ENCODE measurements around the gene GBX1.

GBX1 gene

GRCh38 chr7:151175047-151175792, 7.7 kb upstream of the GBX1 start:
- no peak for TF ChIP-seq CTCF (IDR thresholded peaks at IDR 0.05; ENCODE audit: low read depth, low read length, missing control alignments)
- no peak overlapping the region for H3K4me3 ChIP-seq (ENCODE audit: low read depth, low read length)
- in situ Hi-C loops (cut with HindIII; ENCODE audit: low sequenced_read_pairs) = no loop called here
- no peak for DNase-seq (ENCODE audit: low read depth)

GRCh38 chr7:151174246-151175046, 7.0 kb upstream of the GBX1 start:
- TF ChIP-seq CTCF (IDR thresholded peaks at IDR 0.05; ENCODE audit: low read depth, low read length, missing control alignments) = no peak
- DNase-seq (ENCODE audit: low read depth) = no peak
- no peak overlapping the region for H3K4me3 ChIP-seq (ENCODE audit: low read depth, low read length)
- in situ Hi-C loops (cut with HindIII; ENCODE audit: low sequenced_read_pairs) = no loop called here

DNA sequence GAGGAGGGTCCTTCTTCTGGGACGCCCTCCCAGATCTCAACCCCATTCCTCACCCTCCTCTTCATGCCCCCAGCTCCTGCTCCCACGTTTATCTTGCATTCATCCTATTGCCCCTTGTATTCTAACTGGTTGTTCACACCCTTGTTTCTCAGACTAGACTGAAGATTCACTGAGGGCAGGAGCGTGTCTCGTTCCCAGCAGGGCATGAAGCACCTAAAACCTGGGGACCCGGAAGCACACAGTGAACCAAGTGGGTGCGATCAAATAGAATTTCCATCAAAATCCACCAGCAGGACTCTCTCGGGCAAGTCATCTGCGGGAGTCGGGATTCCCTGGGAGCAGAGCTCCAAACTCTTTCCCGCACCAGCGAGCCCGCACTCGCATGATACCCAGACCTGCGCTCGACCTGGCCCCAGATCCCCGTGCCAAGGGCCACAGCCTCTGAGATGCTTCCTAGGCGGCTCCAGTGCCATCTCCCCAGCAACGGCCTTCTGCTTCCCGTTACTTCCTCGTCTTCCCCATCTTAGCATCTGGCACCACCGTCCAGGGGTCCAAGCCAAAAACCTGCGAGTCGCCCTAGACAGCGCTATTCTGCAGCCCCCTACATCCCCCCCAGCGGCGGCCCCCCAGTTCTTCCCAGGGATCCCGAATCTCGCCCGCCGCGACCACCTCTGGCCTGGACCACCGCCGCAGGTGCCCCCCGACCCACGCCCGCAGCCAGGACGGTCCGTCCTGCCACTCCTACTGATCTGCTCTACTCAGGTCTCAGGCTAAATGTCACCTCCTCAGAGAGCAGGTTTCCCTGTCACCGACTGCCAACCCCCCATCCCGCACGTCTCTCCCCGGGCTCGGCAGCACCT, 6.1 kb upstream of the GBX1 start:
- no peak for DNase-seq (ENCODE audit: low read depth)
- in situ Hi-C loops (cut with HindIII; ENCODE audit: low sequenced_read_pairs) = no loop called here
- TF ChIP-seq CTCF (IDR thresholded peaks at IDR 0.05; ENCODE audit: low read depth, low read length, missing control alignments) = no peak
- no peak overlapping the region for H3K4me3 ChIP-seq (ENCODE audit: low read depth, low read length)

DNA sequence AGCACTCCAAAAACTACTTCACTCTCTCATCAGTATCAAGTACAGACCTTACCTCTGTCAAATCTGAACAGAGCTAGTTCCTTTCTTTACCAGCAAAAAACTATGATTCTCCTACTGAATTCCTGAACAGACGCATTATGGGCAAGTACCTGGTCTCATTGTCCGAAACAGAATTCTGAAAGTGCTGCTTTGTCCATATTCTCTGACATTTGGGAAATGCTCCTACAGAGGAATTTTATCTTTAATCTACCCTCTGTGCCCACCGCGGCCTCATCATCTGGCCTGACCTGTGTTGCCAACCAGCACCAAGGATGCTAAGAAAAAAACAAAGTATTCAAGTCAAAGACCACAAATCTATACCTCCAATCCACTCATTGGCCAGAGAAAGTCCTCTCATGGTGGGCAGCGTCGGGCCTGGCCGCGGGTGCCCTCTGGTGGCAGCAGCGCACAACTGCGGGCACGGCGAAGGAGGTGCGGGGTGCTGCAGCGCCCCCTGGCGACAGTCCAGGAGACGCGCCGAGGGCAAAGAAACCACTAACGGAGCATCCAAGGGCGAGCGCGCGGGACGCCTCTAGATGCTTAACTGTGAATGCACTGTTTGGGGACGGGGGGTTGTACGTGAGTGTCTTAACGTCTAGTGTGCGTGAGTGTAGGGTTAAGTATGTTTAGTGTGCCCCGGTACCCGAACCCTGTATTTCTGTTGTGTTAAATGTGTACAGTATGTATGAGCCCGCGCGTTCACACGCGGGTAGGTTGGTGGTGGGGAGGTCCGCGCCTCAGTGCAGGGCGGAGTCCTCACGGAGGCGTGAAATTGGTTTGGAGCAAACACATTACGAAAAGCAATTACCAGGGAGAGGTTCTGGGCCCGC, 5.0 kb upstream of the GBX1 start:
- no peak overlapping the region for H3K4me3 ChIP-seq (ENCODE audit: low read depth, low read length)
- DNase-seq (ENCODE audit: low read depth) = peak; percentile 18
- in situ Hi-C loops (cut with HindIII; ENCODE audit: low sequenced_read_pairs) = no loop called here
- peak; percentile 100 for TF ChIP-seq CTCF (IDR thresholded peaks at IDR 0.05; ENCODE audit: low read depth, low read length, missing control alignments)

DNA sequence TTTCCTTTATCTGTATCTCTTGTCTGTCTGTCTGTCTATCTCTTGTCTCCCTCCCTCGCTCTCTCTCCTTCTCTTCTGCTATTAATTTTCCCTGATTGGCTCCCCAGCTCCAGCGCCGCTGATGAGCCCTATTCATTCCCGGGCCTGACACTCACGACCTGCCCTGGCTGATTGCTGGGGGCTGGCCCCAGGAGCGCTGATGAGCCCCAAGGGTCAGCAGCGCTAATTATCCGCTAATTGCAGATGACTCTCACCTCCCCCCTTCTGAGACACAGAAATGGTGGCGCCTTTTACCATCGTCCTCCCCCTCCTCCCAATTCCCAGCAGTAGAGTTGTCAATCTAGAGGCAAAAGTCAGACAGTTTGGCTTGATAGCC, 1.3 kb upstream of the GBX1 start:
- H3K4me3 ChIP-seq (ENCODE audit: low read depth, low read length) = no peak overlapping the region
- in situ Hi-C loops (cut with HindIII; ENCODE audit: low sequenced_read_pairs) = loop anchor here (5.0 to 10.0 kb wide), 3 partner anchors 39 to 136 kb away; no protein-coding TSS in a partner anchor
- TF ChIP-seq CTCF (IDR thresholded peaks at IDR 0.05; ENCODE audit: low read depth, low read length, missing control alignments) = no peak
- DNase-seq (ENCODE audit: low read depth) = no peak

Measured in astrocyte of the cerebellum (primary cell).